HG03460 (cell line): ENCODE results near the gene RNF121.
"Not testable (repeated sequence)": the region's sequence is repeated elsewhere in the genome, so short reads cannot be mapped to it uniquely, and the experiment has no call there.

Source experiments
- ATAC-seq: cut with Tn5 transposase; IDR thresholded peaks from one replicate; pipeline ENCODE4 v1.9.1; 2021; ENCODE audit not compliant: unreplicated experiment

Gene RNF121

GRCh38 chr11:71928737-71929443, at the start of gene RNF121:
RNF121 (plus strand) TSS chr11:71929046; CDS start chr11:71929062, 16 bp downstream.
- ATAC-seq = peak; percentile 75

GRCh38 chr11:71885806-71886205, 43.0 kb upstream of the RNF121 start:
- ATAC-seq = not testable (repeated sequence)

- not testable (repeated sequence) for ATAC-seq
Observed at GRCh38 chr11:71888335-71889010, 40.4 kb upstream of the RNF121 start.

GRCh38 chr11:71889181-71889872, 39.5 kb upstream of the RNF121 start:
- ATAC-seq = not testable (repeated sequence)

- ATAC-seq = no peak
Observed at GRCh38 chr11:71895961-71896360, 32.9 kb upstream of the RNF121 start.

- not testable (repeated sequence) for ATAC-seq
Observed at GRCh38 chr11:71901137-71901536, 27.7 kb upstream of the RNF121 start.

GRCh38 chr11:71908218-71908617, 20.6 kb upstream of the RNF121 start:
- ATAC-seq = no peak

- not testable (repeated sequence) for ATAC-seq
Observed at GRCh38 chr11:71910775-71911174, 18.1 kb upstream of the RNF121 start.

GRCh38 chr11:71911321-71911985, 17.4 kb upstream of the RNF121 start:
- not testable (repeated sequence) for ATAC-seq

- not testable (repeated sequence) for ATAC-seq
Observed at GRCh38 chr11:71911986-71912340, 16.9 kb upstream of the RNF121 start.

- ATAC-seq = no peak
Observed at GRCh38 chr11:71913756-71914526, 14.9 kb upstream of the RNF121 start.

- no peak for ATAC-seq
Observed at GRCh38 chr11:71914617-71915189, 14.1 kb upstream of the RNF121 start.

- no peak for ATAC-seq
Observed at GRCh38 chr11:71917646-71918140, 11.2 kb upstream of the RNF121 start.

- ATAC-seq = peak; percentile 61
Observed at GRCh38 chr11:71927820-71928736, 768 bp upstream of the RNF121 start, which contains the start of gene XNDC1N. XNDC1N (minus strand) TSS chr11:71928594; CDS start chr11:71923353, 5,241 bp downstream.

GRCh38 chr11:71929491-71929890, 645 bp downstream of the RNF121 start:
- no peak for ATAC-seq

GRCh38 chr11:71930556-71931244, 1.9 kb downstream of the RNF121 start:
- no peak for ATAC-seq

GRCh38 chr11:71931245-71931602, 2.4 kb downstream of the RNF121 start:
- no peak for ATAC-seq
